Vagina (tissue), 2 donors: ENCODE data around the gene SPACA4. TPM values are rescaled to one million over a fixed set of nuclear protein-coding genes. Genes with fewer than 3 reads are reported as not detected.

Source experiments
- DNase-seq, 2 donors: peaks; one replicate each; pipeline ENCODE4 v3.0.0-alpha.2; 2017; ENCODE audit errors: extremely low spot score in 2 of 2
- H3K27ac ChIP-seq: fragments of 200-600 bp; sonication (generic); one replicate; pipeline ENCODE4 v1.5.1; 2019
- H3K27me3 ChIP-seq: fragments of 200-600 bp; sonication (generic); one replicate; pipeline ENCODE4 v1.5.1; 2019
- H3K36me3 ChIP-seq, 2 donors: fragments of 200-600 bp; sonication (generic); one replicate each; pipeline ENCODE4 v1.5.1; 2017 to 2019
- H3K4me1 ChIP-seq: fragments of 200-600 bp; sonication (generic); one replicate; pipeline ENCODE4 v1.5.1; 2019
- H3K4me3 ChIP-seq, 2 donors: fragments of 200-600 bp; sonication (generic); 1 replicate in 1 of 2; 2 replicates in 1 of 2; pipeline ENCODE4 v1.5.1; 2016 to 2019
- H3K9me3 ChIP-seq: fragments of 200-600 bp; sonication (generic); one replicate; pipeline ENCODE4 v1.5.1; 2019
- CTCF ChIP-seq, 3 experiments: fragments of 450-650 bp in 2 of 3; fragments of 200-600 bp in 1 of 3; sonication (generic) in 1 of 3; IDR thresholded peaks; one replicate each; pipeline ENCODE4 v1.5.1; 2017 to 2019; ENCODE audit warnings: antibody characterized with exemption in 3 of 3, mild to moderate bottlenecking in 2 of 3, moderate library complexity in 2 of 3
- POLR2A ChIP-seq, 2 donors: fragments of 450-650 bp; IDR thresholded peaks; one replicate each; pipeline ENCODE4 v1.6.1; 2017; ENCODE audit warnings: antibody characterized with exemption in 2 of 2, mild to moderate bottlenecking in 2 of 2, moderate library complexity in 2 of 2
- POLR2AphosphoS5 ChIP-seq, 2 donors: sonication (generic); formaldehyde crosslinking; IDR thresholded peaks; one replicate each; pipeline ENCODE4 v1.9.0; 2017; ENCODE audit warnings: antibody characterized with exemption in 2 of 2, mild to moderate bottlenecking in 2 of 2, low read depth in 1 of 2; ENCODE audit not compliant: insufficient read depth in 1 of 2
- intact Hi-C: fragments of 100-400 bp; cut with DNase I; formaldehyde crosslinking; loops from one replicate; pipeline ENCODE4 v1.15.1; 2023
- total RNA-seq: library from RNA; depleted of rRNA; stranded (reverse); fragments of >200 nt; gene quantifications from one replicate; pipeline ENCODE4 v1.2.3, GENCODE V29; 2016

SPACA4 gene
- total RNA-seq, 1 donor from 2014 or later = 3.9 TPM

DNA sequence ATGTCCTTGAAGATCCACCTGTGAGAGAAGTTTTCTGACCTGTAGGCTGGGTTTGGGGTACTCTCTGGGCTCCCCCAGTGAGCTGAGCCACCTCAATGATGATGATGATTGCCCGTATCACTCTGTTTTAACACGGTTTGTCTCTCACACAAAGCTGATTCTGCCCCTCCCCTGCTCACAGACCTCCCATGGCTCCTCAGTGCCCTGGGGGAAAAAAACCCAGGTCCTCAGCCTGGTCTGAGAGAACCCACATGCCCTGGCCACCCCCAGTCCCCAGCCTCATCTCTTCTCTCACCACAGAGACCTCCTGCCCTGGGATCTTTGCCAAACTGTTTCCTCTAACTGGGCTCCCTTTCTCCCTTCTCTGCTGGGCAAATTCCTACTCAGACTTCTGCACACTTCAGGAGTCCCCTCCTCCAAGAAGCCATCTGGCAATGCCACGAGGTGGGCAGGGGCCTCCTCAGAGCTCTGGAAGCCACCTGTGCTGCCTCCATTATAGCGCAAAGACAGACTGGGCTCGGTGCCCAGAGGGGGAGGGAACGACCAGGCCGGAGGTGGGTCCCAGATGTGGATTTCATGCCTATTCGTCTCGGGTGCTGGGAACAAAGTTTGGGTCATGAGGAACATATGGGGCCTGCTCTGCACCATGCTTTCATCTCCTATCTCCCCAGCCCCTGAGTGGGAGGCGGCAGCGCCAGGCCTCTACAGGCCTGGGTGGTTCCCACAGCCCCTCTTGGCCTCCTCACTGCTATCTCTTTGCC is 47.9 kb downstream of the SPACA4 start:
- Histone ChIP-seq H3K4me1 (no peaks in the 10 kb centered on the region), H3K9me3 (no peaks in the 10 kb centered on the region), H3K36me3 (no peaks in the 10 kb centered on the region), H3K27ac (no peak overlapping the region), H3K27me3 (no peaks in the 10 kb centered on the region), H3K4me3 (no peak overlapping the region)
- DNase-seq = no peak
- no peak for TF ChIP-seq POLR2A (IDR thresholded peaks at IDR 0.05)
- no peak for TF ChIP-seq POLR2AphosphoS5 (IDR thresholded peaks at IDR 0.05; ENCODE audit: insufficient read depth in 1 of 2, low read depth in 1 of 2)
- TF ChIP-seq CTCF (IDR thresholded peaks at IDR 0.05) = no peak
- intact Hi-C loops = no loop called here

DNA sequence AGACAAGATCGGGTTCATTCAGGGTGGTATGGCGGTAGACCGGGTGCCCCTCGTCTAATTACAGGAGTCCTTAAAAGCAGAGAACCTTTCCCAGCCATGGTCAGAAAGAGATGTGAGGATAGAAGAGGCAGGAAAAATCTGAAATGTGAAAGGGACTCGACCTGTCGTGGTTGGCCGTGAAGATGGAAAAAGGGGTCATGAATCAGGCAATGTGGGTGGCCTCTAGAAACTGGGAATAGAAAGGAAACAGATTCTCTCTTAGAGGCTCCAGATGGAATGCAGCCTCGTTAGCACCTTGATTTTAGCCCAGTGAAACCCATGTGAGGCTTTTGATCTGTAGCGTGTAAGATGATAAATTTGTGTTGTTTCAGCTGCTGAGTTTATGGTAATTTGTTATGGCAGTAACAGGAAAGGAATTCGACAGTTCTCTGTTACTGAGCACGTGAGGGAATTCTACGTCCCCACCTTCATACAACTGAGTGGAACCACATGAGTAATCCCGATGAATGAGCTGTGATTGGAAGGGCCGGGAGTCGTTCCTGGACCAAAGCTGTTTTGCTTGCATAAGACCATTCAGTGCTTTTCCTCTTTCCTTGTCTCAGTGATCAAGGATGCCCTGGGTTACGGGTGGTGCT is 50.4 kb downstream of the SPACA4 start:
- H3K4me3 ChIP-seq = no peak overlapping the region
- no peak for DNase-seq
- no peak overlapping the region for H3K27ac ChIP-seq
- no peak for TF ChIP-seq POLR2AphosphoS5 (IDR thresholded peaks at IDR 0.05; ENCODE audit: insufficient read depth in 1 of 2, low read depth in 1 of 2)
- no peak for TF ChIP-seq POLR2A (IDR thresholded peaks at IDR 0.05)
- no peak for TF ChIP-seq CTCF (IDR thresholded peaks at IDR 0.05)
- no peaks in the 10 kb centered on the region for H3K27me3 ChIP-seq
- no peaks in the 10 kb centered on the region for H3K9me3 ChIP-seq
- intact Hi-C loops = no loop called here
- no peaks in the 10 kb centered on the region for H3K36me3 ChIP-seq
- H3K4me1 ChIP-seq = no peaks in the 10 kb centered on the region

Other genes starting within 250 kb of the SPACA4 start
- gene TMEM143, start 242.8 kb upstream of the SPACA4 start, total RNA-seq = 3.2 TPM
- gene SYNGR4, start 242.4 kb upstream of the SPACA4 start, total RNA-seq = not detected
- 90.8 TPM for gene KDELR1, start 215.2 kb upstream of the SPACA4 start, total RNA-seq
- gene GRIN2D, start 213.1 kb upstream of the SPACA4 start, total RNA-seq = not detected
- 20.4 TPM for gene GRWD1, start 160.8 kb upstream of the SPACA4 start, total RNA-seq
- 3.7 TPM for gene KCNJ14, start 151.2 kb upstream of the SPACA4 start, total RNA-seq
- gene CYTH2, start 137.4 kb upstream of the SPACA4 start, total RNA-seq = 87.2 TPM
- gene LMTK3, start 94.9 kb upstream of the SPACA4 start, total RNA-seq = 1.7 TPM
- gene SULT2B1, start 54.6 kb upstream of the SPACA4 start, total RNA-seq = 43.0 TPM
- 3.2 TPM for gene FAM83E, start 8.3 kb downstream of the SPACA4 start, total RNA-seq
- gene RPL18, start 12.4 kb downstream of the SPACA4 start, total RNA-seq = 2,346 TPM
- 19.9 TPM for gene SPHK2, start 12.8 kb downstream of the SPACA4 start, total RNA-seq
- gene DBP, start 30.6 kb downstream of the SPACA4 start, total RNA-seq = 4.9 TPM
- 7.9 TPM for gene CA11, start 39.4 kb downstream of the SPACA4 start, total RNA-seq
- 0.98 TPM for gene NTN5, start 66.3 kb downstream of the SPACA4 start, total RNA-seq
- gene FUT2, start 89.2 kb downstream of the SPACA4 start, total RNA-seq = 6.1 TPM
- gene MAMSTR, start 113.0 kb downstream of the SPACA4 start, total RNA-seq = 3.4 TPM
- 31.2 TPM for gene RASIP1, start 133.9 kb downstream of the SPACA4 start, total RNA-seq
- gene IZUMO1, start 140.2 kb downstream of the SPACA4 start, total RNA-seq = 2.2 TPM
- 6.4 TPM for gene FUT1, start 145.9 kb downstream of the SPACA4 start, total RNA-seq
- gene FGF21, start 148.8 kb downstream of the SPACA4 start, total RNA-seq = not detected
- gene BCAT2, start 204.3 kb downstream of the SPACA4 start, total RNA-seq = 41.5 TPM
- 19.2 TPM for gene HSD17B14, start 229.7 kb downstream of the SPACA4 start, total RNA-seq